Measurements from ENCODE around the gene GSTCD. TPM values are rescaled to one million over a fixed set of nuclear protein-coding genes. Genes with fewer than 3 reads are reported as not detected.

GSTCD gene
- total and polyA plus RNA-seq, 9 of the 15 experiments (the other 6 are each of a cell fraction or from before 2014, with no cell fraction given) = 4.5 to 36.3 (median 16.0) TPM

GRCh38 chr4:105708181-105709080, at the start of gene GSTCD, which contains the start of gene INTS12 (continued):
- peak; percentile 53 for TF ChIP-seq PRDM10 (IDR thresholded peaks at IDR 0.05; ENCODE audit: partially characterized antibody)
- TF ChIP-seq ZNF75A (CRISPR knock-in tag; IDR thresholded peaks at IDR 0.05) = no peak
- TF ChIP-seq CHAMP1 (IDR thresholded peaks at IDR 0.05) = peak; percentile 96
- no peak for TF ChIP-seq ID3 (CRISPR knock-in tag; IDR thresholded peaks at IDR 0.05)
- TF ChIP-seq ID3 (tag; IDR thresholded peaks at IDR 0.05) = peak; percentile 78
- no peak for TF ChIP-seq ZNF449 (CRISPR knock-in tag; IDR thresholded peaks at IDR 0.05)
- TF ChIP-seq NR0B1 (IDR thresholded peaks at IDR 0.05; ENCODE audit: partially characterized antibody) = no peak
- TF ChIP-seq FUS (optimal IDR thresholded peaks at IDR 0.05; ENCODE audit: low read depth, low read length) = no peak
- TF ChIP-seq NR4A1 (CRISPR knock-in tag; IDR thresholded peaks at IDR 0.05) = no peak
- TF ChIP-seq NR4A1 (tag; IDR thresholded peaks at IDR 0.05) = 0 out of 2 replicates have a peak, but pooled peaks have one; percentile 70
- TF ChIP-seq CTCFL (IDR thresholded peaks at IDR 0.05; ENCODE audit: borderline replicate concordance, insufficient read depth, low read depth, low read length, poor library complexity, severe bottlenecking) = no peak
- no peak; the same call in 1 of the 2 replicates for TF ChIP-seq ZNF239 (CRISPR knock-in tag; IDR thresholded peaks at IDR 0.05)
- TF ChIP-seq ATF1 (CRISPR knock-in tag; IDR thresholded peaks at IDR 0.05) = peak; percentile 42; the same call in 1 of the 2 replicates
- peak; percentile 97 for TF ChIP-seq ATF1 (tag; IDR thresholded peaks at IDR 0.05)
- TF ChIP-seq ZNF143 (CRISPR knock-in tag; IDR thresholded peaks at IDR 0.05) = no peak
